GM19372 (cell line): Measurements from ENCODE around the gene ABHD14A.

Experiments used
- ATAC-seq: cut with Tn5 transposase; IDR thresholded peaks from one replicate; pipeline ENCODE4 v1.9.1; 2021; ENCODE audit warnings: mild to moderate bottlenecking, low read depth, moderate library complexity; ENCODE audit not compliant: unreplicated experiment

The ABHD14A gene

DNA sequence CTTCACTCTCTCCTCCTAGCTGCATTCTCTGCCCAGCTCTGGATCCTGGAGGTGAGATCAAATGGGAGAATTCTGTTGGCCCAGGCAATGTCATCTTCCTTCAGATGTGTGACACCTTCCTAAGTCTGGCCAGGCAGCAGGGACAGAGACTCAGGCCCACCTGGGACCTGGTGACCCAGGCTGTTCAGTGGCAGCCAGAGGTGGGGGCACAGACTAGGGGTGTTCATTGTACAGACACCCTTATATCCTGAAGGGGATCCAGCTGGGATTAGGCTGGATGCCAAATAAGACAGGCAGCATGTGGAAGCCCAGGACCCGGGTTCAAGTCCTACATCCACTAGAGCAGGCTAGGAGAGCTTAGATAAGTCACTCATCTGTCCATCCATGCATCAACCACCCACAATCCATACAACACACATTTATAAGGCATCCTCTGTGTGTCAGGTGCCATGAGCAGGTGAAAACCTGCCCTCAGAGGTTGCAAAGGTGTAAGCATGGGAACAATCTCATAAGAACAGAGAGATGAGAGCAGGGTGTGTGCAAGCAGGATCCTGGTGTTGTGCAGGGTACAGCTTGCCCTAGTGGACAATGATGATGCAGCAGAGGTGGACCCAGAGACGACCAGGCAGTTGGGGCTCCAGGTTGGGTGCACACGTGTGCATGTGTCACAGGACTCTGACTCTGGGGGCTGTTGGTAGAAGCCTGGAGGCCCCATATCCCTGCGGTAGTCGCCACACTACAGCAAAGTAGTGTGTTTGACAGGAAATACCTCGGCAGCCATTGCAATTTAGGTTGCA is 39.1 kb downstream of the ABHD14A start:
- no peak for ATAC-seq

DNA sequence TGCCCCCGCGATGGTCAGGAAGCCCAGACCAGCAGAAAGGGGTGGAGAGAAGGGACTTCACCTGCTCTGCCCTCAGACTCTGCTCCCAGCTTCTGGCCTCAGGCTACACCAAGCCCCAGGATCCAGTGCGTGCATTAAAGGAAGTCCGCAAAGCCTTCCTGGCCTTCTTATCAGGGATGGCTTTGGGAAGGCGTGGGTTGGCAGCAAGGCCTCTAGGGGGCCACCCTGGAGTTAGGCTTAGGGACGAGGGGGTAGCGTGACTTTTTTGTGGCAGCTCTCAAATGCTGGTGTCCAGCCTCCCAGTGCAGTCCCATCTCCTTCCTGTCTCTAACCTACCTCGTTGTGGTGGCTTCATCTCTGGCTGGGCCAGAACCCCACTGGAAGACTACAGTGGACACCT is 39.7 kb downstream of the ABHD14A start:
- ATAC-seq = no peak

DNA sequence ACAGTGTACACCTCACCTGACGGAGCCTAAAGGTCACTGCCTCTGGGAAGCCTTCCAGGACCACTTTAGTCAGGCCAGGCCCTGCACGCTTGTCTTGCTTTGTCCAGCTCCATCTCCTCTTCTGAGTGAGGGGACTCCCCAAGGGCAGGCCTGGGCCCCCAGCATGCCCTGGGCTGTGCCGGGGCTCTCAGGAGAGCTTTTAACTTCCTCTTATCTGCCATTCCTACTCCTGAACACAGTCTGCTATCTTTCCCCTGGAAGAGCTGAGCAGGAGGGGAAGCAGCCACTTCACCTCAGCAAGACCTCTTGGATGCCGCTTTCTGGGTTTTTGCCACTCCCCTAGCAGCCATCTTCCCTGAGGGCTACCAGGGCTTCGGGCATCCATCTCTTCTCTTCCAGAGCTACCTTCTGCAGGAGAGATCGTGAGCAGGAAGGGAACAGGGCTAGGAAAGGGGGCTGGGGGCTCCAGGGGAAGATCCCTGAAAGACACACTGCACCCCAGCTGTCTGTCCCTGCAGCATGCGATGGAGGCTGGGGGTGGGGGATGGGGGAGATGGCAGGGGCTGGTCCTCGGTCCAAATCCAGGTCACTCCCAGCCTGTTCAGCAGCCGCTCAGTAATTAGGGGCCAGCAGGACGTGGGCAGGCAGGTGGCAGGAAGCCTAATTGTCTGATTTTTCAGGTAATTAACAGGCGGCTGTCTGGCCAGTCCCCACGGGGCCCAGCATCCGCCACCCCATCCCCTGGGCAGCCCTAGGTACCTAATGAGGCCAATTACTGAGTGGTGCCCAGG is 40.8 kb downstream of the ABHD14A start:
- ATAC-seq = no peak

DNA sequence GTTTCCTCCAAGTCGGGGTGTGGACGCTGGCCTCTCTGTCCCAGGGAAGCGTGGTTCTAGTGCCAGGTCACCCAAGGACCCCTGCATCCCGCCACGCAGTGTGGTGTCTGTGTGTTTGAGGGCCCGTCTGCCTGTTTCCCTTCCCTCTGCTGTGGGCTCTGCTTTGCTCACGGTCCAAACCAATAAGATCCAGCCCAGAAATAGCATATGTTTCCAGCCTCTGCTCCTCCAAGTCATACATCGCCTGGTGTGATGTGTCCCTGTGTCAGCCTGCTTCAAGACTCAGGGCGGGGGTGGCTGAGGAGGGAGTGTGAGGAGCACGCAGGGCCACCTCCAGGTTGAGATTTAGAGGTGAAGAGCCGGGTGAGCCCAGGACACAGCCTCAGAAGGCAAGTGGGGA is 42.7 kb downstream of the ABHD14A start:
- ATAC-seq = no peak

DNA sequence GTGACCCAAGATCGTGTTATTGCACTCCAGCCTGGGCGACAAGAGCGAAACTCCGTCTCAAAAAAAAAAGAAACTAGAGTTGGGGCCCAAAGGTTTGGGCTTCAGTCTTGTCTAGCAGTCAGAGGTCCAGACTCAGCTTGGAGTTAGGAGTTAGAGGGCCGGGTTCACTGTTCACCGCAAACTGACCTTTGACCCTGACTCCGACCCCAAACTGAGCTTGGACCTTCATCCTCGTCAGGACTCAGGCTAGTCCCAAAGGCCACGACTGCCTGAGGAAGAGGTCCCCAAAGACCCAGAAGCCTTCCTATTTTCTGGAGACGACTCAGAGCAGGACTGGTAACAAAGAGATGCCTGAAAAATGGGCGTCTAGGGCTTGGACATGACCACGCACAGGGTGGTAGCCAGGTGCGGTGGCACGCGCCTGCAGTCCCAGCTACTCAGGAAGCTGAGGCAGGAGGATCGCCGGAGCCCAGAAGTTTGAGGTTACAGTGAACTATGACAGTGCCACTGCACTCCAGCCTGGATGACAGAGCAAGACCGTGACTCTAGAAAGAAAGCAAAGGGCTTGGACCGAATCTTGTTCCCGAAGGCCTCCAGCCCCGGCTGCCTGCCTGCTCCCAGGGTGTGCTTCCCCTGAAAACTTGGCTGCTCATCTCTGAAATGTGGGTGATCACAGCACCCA is 43.6 kb downstream of the ABHD14A start:
- no peak for ATAC-seq

DNA sequence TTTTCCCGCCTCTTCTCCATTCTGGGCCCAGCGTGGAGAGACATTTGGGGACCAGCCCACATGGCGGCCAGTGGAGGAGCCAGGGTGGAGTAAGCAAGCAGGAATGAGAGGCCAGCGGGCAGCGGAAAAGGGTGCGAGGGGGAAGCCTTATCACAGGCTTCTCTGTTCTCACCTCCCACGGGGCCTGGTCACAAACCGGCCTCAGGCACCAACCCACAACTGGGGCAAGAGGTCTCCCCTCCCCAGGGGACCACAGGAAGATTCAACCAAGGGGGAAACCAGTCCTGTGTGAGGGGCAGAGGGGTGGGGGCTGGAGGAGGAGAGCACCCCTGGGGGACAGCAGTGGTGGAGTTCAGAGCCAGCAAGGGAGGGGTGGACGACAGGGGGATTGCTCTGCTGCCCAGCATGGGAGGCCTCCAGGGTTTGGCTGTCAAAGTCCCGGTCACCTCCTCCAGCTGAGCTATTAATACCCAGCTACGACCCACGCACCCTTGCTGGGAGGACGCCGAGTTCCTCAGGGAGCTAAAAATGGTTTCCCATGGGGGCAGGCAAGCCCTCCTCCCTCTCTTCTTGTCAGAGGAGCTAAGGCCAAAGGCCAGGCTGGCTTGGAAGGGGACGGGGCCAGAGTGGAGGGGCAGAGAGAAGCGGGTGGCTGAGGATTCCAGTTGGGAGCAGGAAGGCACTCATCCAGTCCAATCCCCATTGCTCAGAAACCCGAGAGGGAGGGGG is 44.7 kb downstream of the ABHD14A start:
- no peak for ATAC-seq

DNA sequence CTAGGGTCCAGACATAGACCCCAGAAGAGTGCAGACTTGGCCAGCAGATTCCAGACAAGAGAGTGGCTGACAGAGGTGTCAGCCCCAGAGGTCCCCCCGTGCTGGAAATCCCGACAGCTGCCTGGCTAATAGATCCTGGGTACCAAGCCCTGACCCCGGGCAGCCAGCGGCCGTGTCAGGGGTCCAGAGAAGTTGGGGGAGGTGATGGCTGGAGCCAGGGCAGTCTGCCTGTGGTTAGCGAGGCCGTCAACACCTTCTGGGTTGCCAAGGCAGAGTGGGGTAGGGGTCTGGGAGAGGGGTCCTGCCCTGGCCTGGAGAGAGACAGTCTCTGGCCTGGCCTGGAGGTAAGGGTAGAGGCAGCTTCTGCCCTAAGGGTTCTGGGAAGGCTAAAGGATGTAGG is 45.9 kb downstream of the ABHD14A start:
- no peak for ATAC-seq

DNA sequence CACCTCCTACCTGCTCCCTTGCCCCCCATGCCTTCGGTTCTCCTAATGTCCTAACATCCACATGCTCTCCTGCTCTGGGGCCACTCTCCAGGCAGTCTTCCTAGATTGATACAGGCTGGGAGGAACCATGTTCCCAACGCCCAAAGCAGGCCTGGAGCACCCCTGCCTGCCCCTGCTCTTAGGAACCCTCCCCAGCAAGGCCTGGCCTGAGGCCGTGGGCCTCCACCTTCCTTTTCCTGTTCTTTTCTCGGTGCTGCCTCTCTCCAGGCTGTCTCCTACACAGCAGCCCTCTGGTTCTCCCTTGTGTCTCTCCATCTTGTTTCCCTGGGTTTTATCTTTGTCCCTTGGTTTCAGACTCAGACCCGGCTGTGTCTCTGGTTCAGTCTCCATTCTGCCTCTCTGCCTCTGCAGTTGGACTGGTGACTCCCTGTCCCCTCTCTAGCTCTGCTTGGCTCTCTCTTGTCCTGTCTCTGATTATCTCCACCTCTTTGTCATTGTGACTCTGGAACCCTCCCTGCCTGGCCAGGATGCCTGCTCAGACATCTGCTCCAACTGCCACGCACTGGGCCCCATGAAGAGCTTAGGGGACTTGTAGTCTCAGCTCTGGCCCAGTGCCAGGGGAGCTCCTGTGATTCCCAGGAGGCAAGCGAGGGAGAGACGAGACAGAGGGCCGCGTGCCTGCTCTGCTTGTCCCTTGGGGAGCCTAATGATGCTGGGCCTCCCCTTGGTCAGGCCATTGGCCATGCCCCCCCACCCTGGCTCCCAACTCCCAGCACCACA is 46.8 kb downstream of the ABHD14A start:
- ATAC-seq = no peak

DNA sequence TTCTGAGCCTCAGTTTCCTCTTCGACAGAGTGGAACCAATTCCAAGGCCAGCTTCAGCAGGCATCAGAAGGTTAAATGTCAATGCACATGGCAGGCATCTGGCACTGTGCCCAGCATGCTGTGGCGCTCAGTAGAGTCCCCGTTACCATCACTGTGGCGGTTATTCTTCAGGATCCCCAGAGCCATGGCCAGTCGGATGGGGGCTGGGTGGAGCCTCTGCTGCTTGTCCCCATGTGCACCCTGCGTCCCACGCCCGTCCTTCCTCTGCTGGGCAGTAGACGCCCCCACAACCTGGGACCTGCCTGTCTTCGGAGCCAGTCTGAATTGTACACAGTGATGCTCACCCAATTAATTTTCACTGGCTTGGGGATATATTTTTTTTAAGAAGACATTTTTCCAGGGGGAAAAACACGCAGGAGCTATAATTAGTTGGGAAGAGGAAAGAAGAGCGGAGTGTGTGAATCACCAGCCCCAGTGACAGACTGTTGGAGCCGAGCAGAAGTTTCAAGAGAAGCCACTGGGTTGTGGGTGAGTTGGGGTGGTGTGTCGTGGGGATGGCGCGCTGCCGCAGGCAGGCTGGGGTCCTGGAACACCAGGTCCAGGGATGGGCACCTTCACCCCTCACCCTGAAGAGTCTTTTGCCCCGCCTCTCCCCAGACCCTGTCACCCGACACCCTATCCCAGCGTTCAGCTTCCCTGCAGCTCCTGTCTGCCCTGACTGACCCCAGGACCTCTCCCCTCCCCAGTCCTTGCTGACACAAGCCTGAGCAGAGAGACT is 47.6 kb downstream of the ABHD14A start:
- no peak for ATAC-seq

DNA sequence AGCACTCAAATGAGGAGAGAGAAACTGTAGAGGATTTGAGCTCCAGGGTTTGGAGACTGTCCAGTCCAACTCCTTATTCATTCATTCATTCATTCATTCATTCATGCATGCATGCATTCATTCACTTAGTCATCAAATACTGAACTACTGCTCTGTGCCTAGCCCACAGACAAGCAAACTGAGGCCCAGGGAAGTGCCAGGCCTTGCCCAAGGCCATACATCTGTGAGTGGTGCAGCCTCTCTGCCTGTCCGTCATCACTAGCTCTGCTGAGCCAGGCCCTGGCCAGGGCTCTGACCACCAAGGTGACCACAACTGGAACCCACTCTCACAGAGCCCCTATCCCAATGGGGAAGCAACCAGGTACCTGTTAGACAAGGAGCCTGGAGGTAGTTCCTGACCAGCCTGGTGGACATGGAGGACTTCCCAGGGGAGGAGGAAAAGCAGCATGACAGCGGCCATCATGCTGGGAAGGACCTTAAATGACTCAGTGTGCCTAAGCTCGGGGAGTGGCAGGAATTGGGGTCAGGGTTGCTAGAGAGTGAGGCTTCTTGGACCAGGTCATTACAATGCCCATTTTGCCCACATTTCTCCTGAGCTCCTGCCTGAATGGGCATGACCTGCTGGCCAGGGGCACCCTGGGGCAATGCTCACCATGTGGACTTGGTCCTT is 48.4 kb downstream of the ABHD14A start:
- ATAC-seq = no peak

DNA sequence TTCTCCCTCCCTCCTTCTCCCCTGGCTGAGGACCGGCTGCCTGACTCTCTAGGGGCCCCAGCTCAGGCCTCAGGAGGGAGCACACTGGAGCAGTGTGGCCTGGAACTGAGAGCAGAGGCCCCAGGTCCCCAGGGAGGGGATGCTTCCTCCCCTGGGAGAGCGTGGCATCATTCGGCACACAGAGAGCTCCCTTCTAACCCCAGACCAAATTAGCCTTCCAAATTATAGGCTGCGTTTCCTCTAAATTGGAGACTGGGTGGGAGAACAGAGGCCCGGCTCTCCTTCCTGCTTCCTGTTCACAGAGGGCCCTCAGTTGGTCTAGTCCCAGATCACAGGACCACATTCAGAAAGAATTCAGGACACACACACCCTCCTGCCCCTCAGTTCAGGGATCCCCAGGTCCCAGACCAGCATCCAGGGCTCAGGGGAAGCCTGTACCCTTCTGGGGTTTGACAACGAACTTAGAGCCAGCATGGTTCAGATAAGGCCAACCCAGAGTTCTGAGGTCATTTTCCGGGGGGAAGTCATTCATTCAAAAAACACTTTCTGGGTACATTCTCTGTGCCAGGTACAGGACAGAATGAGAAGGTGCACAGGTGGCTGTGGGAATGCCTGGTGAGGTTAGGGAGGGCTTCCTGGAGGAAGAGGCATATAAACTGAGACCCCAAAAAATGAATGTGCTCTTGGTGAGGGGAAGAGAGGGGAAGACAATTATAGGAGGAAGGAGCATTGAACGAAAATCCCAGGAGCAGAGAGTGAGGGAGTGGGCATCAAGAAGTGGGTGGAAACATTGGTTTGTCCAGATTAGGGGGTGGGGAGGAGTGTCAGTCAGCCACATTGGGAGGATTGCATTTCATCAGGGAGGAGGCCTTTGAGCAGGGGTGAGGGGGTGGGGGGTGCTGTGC is 49.2 kb downstream of the ABHD14A start:
- no peak for ATAC-seq

DNA sequence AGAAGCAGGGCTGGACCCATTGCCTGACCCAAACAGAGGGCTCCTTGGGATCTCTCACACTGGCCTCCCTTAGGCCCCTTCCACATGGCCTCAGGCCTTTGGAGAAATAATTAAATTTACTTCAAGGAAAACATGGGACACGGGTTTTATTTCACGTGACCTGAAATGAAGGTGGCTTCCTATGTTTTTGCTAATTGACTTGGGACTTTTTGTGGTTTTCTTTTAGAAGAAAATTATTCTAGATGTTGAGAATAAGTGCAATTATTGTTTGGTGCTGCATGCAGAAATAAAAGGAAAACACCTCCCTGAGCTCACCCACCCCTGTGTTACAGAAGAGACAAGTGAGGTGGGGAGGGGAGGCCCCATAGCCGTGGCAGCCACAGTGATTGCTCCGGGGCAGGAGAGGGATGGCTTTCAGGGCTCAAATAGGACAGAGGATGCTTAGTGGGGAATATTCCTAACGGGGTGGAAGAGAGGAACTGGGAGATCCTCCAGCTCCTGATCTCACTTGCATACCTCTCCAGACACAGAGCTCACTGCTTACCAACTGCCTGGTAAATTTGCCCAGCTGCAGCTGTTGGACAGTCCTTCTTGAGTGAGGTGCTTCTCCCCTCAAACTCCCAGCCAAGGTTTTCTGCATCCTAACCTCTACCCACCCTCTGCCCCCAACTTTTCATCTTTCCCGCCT is 50.0 kb downstream of the ABHD14A start:
- ATAC-seq = no peak

DNA sequence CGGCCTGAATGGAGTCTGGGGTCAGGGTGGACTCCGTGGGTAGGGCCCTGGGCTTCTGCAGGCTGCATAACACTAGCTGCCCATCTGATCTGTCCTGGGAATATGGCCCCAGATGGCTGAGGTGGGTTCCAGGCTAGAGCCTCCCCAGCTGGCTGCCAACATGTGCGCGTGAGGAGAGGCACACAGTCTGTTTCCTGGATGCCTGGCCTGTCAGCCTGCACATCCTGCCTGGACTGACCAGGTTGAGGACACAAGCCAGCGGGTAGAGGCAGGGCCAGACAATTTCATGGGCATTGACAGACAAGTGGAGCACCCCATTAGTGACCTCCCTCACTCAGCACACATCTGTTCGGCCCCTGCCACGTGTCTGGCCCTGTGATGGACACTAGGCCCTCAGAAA is 50.6 kb downstream of the ABHD14A start:
- no peak for ATAC-seq

DNA sequence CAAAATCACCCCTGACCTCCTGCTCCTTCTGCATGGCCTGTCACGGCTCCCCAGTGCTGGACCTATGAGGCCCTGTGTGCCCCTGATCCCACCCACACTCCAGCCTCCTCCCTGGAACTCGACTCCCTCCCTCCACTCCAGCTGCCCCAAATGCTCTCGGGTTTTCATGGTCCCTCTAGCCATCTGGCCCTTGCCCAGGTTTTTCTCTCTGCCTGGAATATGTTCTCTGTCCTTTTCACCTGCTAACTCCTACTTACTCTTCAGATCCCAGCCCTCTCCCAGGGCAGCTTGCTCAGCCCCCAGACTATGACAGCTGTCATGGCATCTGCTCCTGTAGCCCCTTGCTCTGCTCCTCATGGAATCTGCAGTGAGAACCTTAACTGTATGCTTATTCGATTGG is 51.2 kb downstream of the ABHD14A start:
- ATAC-seq = no peak

DNA sequence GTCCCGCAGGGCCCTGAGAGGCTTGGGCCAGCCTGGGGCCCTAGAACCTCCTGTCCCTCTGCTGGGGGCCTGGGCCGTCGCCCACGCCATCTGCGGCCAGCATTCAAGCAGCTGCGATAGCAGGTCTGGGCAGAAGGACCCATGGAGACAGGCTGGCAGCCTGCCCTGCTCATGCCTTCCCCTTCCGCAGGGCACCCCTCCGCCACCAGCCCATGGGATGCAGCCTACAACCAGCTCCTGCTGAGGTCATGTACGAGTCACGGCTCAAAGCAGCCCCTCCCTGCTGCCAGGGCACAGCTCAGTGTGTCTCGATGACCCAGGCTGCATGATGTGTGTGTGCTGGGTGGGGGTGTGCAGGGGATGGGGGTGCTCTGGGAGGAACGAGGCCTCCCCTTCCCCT is 53.7 kb downstream of the ABHD14A start:
- ATAC-seq = no peak

DNA sequence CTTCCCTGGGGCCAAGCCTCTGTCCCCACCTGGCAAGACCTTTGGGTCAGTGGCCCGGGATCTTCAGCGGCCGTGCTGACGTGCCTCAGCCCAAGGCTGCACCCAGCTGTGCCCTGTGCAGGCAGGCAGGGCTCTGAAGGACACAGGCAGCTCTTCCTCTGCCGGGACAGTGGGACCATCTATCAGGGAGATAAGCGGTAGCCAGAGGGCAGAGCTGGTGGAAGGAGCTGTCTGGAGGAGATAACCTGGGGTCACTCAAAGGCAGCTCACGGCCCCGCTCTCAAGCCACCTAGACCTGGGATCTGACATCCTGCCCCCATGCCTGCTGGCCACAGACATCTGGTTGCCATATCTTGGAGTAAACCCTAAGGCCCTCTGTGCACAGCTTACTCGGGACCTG is 54.2 kb downstream of the ABHD14A start:
- ATAC-seq = no peak

DNA sequence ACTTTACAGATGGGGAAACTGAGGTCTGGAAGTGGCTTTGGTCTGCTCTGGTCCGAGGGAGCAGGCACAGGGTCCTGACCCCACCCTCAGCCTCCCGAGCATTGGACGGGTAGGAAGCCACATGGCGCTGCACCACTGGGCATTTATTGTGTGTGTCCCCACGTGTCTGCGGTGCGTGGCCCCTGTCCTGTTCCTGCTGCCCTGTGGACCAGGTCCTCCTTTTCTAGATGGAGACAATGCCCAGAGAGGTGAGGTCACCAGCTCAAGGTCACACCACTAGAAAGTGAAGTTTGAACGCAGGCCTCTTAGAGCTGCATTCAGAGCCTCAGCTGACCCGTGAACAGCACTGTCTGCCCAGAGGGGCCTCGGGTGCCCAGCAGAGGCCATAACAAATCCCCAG is 54.7 kb downstream of the ABHD14A start:
- no peak for ATAC-seq
